HG03432 (cell line): Measurements from ENCODE around the gene RFX3.

ENCODE experiments used
- ATAC-seq: cut with Tn5 transposase; IDR thresholded peaks from one replicate; pipeline ENCODE4 v1.9.1; 2021; ENCODE audit warnings: mild to moderate bottlenecking, moderate library complexity; ENCODE audit not compliant: unreplicated experiment

Gene RFX3

GRCh38 chr9:3240656-3241268, 285.0 kb downstream of the RFX3 start:
- peak; percentile 96 for ATAC-seq

- no peak for ATAC-seq
These were observed 286.6 kb downstream of the RFX3 start for GRCh38 chr9:3239240-3239639.

- no peak for ATAC-seq
These were observed 287.6 kb downstream of the RFX3 start for GRCh38 chr9:3238236-3238635.

- ATAC-seq = no peak
These were observed 288.7 kb downstream of the RFX3 start for GRCh38 chr9:3237121-3237520.

GRCh38 chr9:3235497-3235896, 290.3 kb downstream of the RFX3 start:
- ATAC-seq = no peak

GRCh38 chr9:3224931-3225330, 300.9 kb downstream of the RFX3 start:
- no peak for ATAC-seq

GRCh38 chr9:3215658-3216057, 310.1 kb downstream of the RFX3 start:
- ATAC-seq = no peak

- ATAC-seq = no peak
These were observed 311.1 kb downstream of the RFX3 start for GRCh38 chr9:3214741-3215140.

GRCh38 chr9:3205421-3206095, 320.2 kb downstream of the RFX3 start:
- ATAC-seq = no peak

- no peak for ATAC-seq
These were observed 325.4 kb downstream of the RFX3 start for GRCh38 chr9:3200331-3200774.

GRCh38 chr9:3193791-3194190, 332.0 kb downstream of the RFX3 start:
- no peak for ATAC-seq

- no peak for ATAC-seq
These were observed 334.1 kb downstream of the RFX3 start for GRCh38 chr9:3191715-3192114.

- ATAC-seq = no peak
These were observed 336.5 kb downstream of the RFX3 start for GRCh38 chr9:3189113-3189861.

- no peak for ATAC-seq
These were observed 339.1 kb downstream of the RFX3 start for GRCh38 chr9:3186751-3187150.

- ATAC-seq = peak; percentile 78
These were observed 344.5 kb downstream of the RFX3 start for GRCh38 chr9:3181049-3181953.

- no peak for ATAC-seq
These were observed 345.1 kb downstream of the RFX3 start for GRCh38 chr9:3180696-3181048.

GRCh38 chr9:3179711-3180110, 346.1 kb downstream of the RFX3 start:
- no peak for ATAC-seq

- no peak for ATAC-seq
These were observed 347.9 kb downstream of the RFX3 start for GRCh38 chr9:3177936-3178335.

GRCh38 chr9:3177146-3177761, 348.5 kb downstream of the RFX3 start:
- no peak for ATAC-seq

GRCh38 chr9:3173374-3173773, 352.4 kb downstream of the RFX3 start:
- no peak for ATAC-seq

GRCh38 chr9:3170819-3171218, 355.0 kb downstream of the RFX3 start:
- ATAC-seq = no peak
